ENCODE results near the gene ST3GAL5. TPM values are rescaled to one million over a fixed set of nuclear protein-coding genes. Genes with fewer than 3 reads are reported as not detected.
"Not testable (repeated sequence)": the region's sequence is repeated elsewhere in the genome, so short reads cannot be mapped to it uniquely, and the experiment has no call there.

ST3GAL5 gene
- total RNA-seq (2014; rRNA removed; shearing (Covaris generic)) = 2.1 and 3.4 TPM in 2 replicates

DNA sequence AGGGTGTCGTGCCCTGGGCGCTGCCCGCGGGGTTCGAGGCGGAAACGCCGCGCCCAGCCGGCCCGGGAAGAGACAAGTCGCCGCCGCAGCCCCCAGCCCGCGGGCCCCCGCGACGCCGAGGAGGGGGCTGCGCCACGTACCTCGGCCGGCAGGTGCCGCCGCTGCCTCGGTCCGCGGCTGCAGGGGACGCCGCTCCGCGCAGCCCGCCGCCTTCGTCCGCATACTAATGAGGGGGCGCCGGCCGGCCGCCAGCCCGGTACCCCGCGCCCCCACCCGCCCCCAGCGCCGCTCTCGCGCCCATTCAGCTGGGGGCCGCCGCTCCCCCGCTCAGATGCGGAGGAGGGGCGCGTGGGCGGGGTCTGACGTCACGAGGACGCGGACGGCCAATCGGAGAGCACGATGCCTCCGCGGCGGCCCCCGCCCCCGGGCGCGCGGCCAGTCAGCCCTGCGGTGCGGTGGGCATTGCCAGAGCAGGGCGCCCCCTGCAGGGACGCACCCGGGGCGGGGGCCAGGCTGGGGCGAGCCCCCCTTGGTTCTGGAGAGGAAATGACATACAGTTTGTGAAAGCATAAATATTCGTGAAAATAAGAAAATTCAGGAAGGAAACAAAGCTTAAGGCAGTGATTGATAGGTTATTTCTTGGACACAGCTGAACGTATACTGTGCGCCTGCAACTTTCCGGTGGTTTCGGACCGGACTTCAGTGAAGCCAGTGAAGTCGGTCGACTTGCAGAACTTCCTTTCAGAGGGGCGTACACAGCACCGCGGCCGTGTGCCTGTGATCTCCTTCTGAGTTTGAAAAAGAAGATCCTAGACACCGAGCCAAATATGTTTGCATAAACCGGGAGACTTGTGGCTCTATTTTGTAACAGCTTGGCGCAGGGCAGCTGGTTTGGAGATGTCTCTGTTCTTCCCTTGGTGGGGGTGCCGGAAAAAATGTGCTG is at the start of gene ST3GAL5:
Gene ST3GAL5, minus strand, starts transcription at position 307 of the 943 bp plus-strand sequence. Its CDS starts 85 bp downstream, at position 222.
- H3K36me3 ChIP-seq (replicated peaks; ENCODE audit: control insufficient read depth, insufficient read depth, low read length) = no peaks in the 10 kb centered on the region
- peak within 1 kb of the TSS; percentile 63 for H3K4me3 ChIP-seq (ENCODE audit: insufficient read depth, low read depth, low read length)
- peak; percentile 97 for DNase-seq
- peaks cover 12% of the 10 kb centered on the region for H3K27me3 ChIP-seq (ENCODE audit: control insufficient read depth, insufficient read depth, low read length)

DNA sequence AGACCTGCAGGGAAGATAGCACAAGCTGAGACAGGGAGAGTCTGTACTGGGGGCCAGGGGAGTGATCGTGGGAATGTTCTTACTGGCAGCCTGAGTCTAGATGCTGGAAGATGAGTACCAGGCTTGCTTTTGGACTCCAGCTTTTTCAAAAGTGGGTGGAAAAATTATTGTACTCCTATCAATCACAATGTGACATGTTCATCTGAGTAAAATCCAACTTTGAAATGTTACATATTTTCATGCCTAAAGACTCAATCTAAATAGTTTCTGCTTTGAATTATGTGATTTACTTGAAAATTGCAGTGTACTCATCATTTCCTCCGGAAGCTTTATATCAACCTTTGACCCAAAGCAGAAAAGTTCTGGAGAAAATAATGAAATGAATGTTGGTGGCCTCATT is 49.7 kb upstream of the ST3GAL5 start:
- no peaks in the 10 kb centered on the region for H3K36me3 ChIP-seq (replicated peaks; ENCODE audit: control insufficient read depth, insufficient read depth, low read length)
- DNase-seq = no peak
- H3K4me3 ChIP-seq (ENCODE audit: insufficient read depth, low read depth, low read length) = no peak overlapping the region
- H3K27me3 ChIP-seq (ENCODE audit: control insufficient read depth, insufficient read depth, low read length) = no peaks in the 10 kb centered on the region

DNA sequence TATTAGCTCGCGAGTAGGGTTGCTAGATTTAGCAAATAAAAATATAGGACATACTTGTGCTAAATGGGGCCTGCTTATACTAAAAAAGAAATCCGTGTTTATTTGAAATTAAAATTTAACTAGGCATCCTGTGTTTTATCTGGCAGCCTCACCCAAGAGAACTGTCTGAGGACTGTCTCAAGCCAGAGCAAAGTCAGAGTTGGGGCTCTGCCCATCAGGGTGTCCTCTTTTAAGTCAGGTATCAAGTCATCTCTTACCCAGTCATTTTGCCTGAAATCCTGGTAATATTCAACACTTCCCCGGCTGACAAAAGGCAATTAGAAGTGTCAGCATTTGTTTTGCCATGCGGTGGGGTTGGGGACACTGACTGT is 48.3 kb upstream of the ST3GAL5 start:
- H3K27me3 ChIP-seq (ENCODE audit: control insufficient read depth, insufficient read depth, low read length) = no peaks in the 10 kb centered on the region
- H3K36me3 ChIP-seq (replicated peaks; ENCODE audit: control insufficient read depth, insufficient read depth, low read length) = no peaks in the 10 kb centered on the region
- no peak for DNase-seq
- H3K4me3 ChIP-seq (ENCODE audit: insufficient read depth, low read depth, low read length) = no peak overlapping the region

DNA sequence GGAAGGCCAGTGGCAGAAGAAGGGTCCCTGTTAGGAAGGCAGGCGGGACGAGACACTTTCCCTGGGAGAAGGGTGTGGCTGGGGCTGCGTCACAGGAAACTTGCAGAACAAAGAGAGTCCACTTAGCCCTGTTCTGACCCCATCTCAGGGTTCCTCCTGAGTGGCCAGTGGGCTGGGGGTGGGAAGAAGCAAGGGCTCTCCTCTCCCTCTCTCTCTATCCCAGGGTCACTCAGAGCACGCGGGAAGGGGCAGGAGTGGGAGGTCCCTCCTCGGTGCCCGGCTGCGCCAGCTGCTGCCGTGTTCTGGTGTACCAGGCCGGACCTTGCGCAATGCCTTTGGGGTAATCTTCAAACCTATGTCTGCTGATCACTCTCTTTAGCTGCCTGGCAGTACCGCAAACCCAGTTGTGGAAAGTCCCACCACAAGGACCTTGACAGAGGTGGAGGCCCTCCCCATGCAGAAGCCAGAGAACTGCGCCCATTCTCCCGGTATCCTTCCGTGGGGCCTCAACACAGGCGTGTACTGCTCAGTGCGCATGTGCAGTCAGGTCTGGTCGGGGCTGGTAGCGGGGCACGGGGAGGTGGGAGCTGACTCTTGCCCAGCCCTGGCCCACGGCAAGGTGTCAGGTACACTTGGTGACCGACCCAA is 47.8 kb upstream of the ST3GAL5 start:
- no peak for DNase-seq
- H3K4me3 ChIP-seq (ENCODE audit: insufficient read depth, low read depth, low read length) = no peak overlapping the region
- H3K27me3 ChIP-seq (ENCODE audit: control insufficient read depth, insufficient read depth, low read length) = no peaks in the 10 kb centered on the region
- H3K36me3 ChIP-seq (replicated peaks; ENCODE audit: control insufficient read depth, insufficient read depth, low read length) = no peaks in the 10 kb centered on the region

DNA sequence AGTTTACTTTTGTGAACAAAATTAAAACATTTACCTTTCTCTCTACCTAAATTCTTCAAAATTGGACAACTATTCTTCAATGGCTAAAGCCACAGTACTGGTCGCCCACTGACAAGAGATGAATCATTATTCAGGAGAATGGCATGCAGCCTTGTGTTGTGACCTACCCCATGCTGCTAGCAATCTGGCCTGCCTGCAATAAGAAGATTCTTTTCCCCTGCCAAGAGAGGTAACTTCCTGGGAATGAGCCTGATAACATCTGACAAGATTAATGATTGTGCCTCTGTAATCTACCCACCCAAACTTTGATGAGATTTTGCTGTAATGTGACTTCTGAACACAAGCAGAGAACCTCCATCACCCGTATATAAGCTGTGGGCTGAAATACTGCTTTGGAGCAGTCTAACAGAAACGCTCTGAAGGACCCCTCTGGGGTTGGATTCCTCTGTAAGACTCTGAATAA is 47.0 kb upstream of the ST3GAL5 start:
- H3K27me3 ChIP-seq (ENCODE audit: control insufficient read depth, insufficient read depth, low read length) = no peaks in the 10 kb centered on the region
- no peaks in the 10 kb centered on the region for H3K36me3 ChIP-seq (replicated peaks; ENCODE audit: control insufficient read depth, insufficient read depth, low read length)
- H3K4me3 ChIP-seq (ENCODE audit: insufficient read depth, low read depth, low read length) = no peak overlapping the region
- peak; percentile 76 for DNase-seq

DNA sequence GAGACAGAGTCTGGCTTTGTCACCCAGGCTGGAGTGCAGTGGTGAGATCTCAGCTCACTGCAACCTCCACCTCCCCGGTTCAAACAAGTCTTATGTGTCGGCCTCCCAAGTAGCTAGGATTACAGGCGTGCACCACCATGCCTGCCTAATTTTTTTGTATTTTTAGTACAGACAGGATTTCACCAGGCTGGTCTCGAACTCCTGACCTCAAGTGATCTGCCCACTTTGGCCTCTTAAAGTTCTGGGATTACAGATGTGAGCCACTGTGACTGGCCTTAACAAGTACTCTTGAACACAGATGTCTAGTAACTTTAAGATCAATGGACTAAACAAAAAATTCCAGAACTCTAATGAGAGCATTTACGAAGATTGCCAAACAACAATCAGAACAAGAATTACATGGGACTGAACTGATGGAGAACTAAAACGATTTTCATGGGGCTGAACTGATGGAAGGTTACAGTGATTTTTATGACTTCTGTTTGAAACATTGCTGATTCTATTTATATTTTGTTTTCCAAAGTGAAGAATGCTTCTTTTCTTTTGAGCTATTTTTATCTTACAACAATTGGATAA is 46.5 kb upstream of the ST3GAL5 start:
- H3K27me3 ChIP-seq (ENCODE audit: control insufficient read depth, insufficient read depth, low read length) = no peaks in the 10 kb centered on the region
- no peaks in the 10 kb centered on the region for H3K36me3 ChIP-seq (replicated peaks; ENCODE audit: control insufficient read depth, insufficient read depth, low read length)
- no peak for DNase-seq
- H3K4me3 ChIP-seq (ENCODE audit: insufficient read depth, low read depth, low read length) = no peak overlapping the region

DNA sequence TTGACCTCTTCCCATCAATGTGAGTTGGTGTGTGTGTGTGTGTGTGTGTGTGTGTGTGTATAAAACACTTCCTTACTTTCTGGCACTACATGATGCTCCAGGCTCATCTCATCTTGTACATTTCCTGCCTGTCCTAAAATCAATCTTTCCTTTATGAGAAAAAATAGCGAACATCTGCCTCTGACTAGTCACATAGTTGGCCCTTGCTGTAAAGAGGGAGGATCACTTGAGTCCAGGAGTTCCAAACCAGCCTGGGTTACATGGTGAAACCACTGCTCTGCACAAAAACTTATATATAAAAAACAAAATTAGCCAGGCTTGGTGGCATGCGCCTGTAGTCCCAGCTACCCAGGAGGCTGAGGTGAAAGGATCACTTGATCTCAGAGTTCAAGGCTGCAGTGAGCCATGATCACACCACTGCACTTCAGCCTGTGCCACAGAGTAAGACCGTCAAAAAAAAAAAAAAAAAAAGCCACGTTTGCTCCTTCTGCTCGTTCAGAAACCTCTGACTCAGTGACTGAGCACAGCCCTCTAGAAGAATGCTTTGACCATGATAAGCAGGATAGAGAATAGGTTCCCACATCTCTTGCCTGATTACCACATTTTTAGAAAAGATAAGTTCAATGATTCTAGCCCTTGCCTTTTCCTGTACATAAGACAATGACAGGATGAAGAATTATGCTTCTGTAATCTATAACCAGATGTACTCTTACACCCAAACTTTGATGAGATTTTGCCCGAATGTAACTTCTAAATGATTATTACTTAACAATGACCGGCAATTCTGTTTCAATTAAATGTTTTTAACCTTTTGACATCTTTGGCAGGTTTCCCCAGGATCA is 45.2 kb upstream of the ST3GAL5 start:
- no peak overlapping the region for H3K4me3 ChIP-seq (ENCODE audit: insufficient read depth, low read depth, low read length)
- no peaks in the 10 kb centered on the region for H3K36me3 ChIP-seq (replicated peaks; ENCODE audit: control insufficient read depth, insufficient read depth, low read length)
- DNase-seq = no peak
- no peaks in the 10 kb centered on the region for H3K27me3 ChIP-seq (ENCODE audit: control insufficient read depth, insufficient read depth, low read length)

DNA sequence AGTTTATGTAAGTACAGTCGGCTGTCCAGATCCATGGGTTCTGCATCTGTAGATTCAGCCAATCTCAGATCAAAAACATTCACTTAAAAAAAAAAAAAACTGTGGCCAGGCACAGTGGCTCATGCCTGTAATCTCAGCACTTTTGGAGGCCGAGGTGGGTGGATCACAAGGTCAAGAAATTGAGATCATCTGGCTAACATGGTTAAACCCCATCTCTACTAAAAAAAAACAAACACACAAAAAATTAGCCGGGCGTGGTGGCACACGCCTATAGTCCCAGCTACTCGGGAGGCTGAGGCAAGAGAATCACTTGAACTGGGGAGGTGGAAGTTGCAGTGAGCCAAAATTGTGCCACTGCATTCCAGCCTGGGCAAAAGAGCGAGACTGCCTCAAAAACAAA is 42.4 kb upstream of the ST3GAL5 start:
- DNase-seq; H3K27me3 ChIP-seq (ENCODE audit: control insufficient read depth, insufficient read depth, low read length): not testable (repeated sequence)

DNA sequence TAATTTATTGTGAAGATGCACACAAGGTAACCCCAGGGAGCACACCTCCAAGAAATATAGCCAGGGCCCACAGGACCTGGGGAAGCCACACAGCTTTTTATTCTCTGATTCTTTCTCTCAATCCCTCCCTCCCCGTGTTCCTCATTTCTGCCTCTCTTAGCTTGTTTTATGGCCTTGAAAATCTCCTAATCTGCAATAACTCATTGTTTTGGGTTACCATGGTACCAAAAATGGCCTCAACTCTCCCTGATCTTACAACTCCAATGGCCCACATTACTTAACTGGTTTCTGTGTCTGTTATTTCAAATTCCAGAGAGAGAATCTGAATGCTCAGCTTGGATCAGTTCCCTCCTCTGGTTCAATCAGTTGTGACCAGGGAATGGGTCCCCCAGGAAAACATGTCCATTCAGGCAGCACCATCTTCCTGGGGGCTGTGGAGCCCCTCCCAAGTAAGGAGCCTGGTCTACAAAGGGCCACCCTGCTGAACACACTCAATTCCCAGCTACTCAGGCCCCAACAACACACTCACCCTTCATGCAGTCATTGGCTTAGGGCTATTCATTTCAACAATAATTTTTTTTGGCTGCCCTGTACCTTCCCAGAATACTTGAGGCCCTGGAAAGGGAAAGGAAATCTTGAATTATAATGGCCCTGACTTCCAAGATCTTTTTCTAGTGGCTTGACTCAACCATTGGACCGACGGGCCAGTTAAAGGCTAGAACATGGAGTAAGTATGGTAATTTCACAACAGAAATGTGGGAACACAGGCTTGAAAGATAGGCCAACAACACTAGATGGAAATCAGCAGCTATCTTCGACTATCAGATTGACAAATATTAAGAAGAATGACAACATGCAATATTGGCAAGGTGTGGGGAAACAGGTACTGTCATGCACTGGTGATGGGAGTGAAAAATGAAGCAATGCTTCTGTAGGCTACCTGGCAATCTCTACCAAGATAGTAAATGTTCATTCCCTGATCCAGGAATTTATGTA is 41.6 kb upstream of the ST3GAL5 start:
- no peaks in the 10 kb centered on the region for H3K27me3 ChIP-seq (ENCODE audit: control insufficient read depth, insufficient read depth, low read length)
- no peak overlapping the region for H3K4me3 ChIP-seq (ENCODE audit: insufficient read depth, low read depth, low read length)
- H3K36me3 ChIP-seq (replicated peaks; ENCODE audit: control insufficient read depth, insufficient read depth, low read length) = no peaks in the 10 kb centered on the region
- DNase-seq = no peak

More for the DNA sequence above, 42.4 kb upstream of the ST3GAL5 start:
- not testable (repeated sequence) for H3K36me3 ChIP-seq (replicated peaks; ENCODE audit: control insufficient read depth, insufficient read depth, low read length); H3K4me3 ChIP-seq (ENCODE audit: insufficient read depth, low read depth, low read length)

DNA sequence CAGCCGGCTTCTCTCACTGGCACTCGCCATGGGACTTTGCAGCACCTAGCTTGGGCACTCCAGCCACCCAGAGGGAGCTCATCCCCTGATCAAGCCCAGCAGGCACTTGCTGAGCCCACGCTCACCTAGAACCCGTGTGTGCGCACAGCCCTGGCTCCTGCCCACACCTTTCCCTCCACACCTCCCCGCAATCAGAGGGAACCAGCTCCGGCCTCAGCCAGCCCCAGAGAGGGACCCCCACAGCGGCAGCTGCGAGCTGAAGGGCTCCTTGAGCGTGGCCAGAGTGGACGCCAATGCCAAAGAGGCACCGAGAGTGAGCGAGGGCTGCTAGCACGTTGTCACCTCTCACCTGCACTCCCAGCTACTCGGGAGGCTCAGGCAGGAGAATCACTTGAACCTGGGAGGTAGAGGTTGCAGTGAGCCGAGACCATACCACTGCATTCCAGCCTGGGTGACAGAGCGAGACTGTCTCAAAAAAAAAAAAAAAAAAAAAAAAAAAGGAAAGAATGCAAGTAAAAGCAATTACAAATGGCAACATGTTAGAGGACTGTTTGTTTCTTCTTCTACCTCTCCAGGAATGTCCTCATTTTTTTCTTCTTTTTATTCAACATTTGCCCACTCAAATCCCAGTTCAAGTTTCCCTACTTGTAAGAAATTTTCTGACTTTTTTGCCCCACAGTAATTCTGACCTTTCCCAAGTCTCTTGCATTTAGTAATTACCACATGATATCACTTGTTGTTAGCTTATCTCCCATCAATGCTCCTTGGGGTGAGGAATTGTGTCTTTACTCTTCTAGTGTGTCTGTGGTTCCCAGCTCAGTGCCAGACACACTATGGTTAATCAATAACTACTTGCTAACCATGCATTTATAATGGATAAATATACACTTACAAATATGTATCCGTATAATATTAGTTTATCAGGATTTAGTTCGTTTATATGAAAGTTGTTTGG is 40.6 kb upstream of the ST3GAL5 start:
- no peaks in the 10 kb centered on the region for H3K27me3 ChIP-seq (ENCODE audit: control insufficient read depth, insufficient read depth, low read length)
- no peak for DNase-seq
- no peak overlapping the region for H3K4me3 ChIP-seq (ENCODE audit: insufficient read depth, low read depth, low read length)
- H3K36me3 ChIP-seq (replicated peaks; ENCODE audit: control insufficient read depth, insufficient read depth, low read length) = no peaks in the 10 kb centered on the region

DNA sequence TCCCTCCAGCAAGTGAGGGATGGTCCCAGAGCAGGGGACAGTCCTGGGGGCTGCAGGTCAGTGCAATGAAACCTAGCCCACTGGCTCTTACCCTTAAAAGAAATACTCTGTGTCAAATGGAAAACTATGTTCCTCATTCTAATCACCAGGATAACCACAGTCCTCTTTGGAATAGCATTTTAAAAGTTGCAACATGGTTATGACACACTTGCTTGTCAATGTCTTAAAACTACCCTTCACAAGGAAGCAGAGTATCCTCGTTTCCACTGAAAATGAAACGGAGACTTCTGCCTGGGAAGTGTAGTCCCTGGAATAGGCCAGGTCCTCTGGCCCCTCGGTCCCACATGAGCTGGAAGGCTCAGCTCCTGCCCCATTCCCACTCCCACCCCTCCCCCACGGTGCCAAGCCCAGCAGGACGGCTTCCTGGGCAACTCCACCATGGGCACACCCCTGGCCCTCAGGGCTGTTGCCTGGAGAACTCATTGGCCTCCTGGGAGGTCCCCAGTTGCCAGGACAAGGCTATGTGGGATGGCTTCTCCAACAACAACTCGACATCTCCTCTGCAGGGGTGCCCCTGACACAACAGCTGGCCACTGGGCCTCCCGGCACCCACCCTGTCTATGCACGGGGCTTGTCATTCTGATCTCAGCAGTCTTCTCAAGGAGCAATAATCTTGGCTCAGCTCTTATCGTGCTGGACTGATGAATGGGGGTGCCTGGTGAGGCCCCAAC is 38.3 kb upstream of the ST3GAL5 start:
- no peak for DNase-seq
- no peak overlapping the region for H3K4me3 ChIP-seq (ENCODE audit: insufficient read depth, low read depth, low read length)
- H3K36me3 ChIP-seq (replicated peaks; ENCODE audit: control insufficient read depth, insufficient read depth, low read length) = no peaks in the 10 kb centered on the region
- H3K27me3 ChIP-seq (ENCODE audit: control insufficient read depth, insufficient read depth, low read length) = no peaks in the 10 kb centered on the region

DNA sequence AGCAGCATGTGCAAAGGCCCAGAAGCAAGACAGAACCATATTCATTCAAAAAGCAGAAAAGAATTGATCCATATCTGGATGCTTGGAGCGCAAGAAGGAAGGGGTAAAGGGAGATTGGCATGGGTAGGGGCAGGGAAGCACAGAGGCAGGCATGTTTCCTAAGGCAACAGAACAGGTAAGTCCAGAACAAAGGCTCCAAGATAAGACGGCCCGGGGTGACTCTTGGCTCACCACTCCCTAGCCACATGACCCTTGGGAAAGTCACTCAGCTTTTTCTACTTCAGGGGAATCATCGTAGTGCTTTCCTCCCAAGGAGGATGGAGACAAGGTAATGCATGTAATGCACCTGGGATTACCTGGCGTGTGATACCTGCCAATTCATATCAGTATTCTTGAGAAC is 37.7 kb upstream of the ST3GAL5 start:
- H3K36me3 ChIP-seq (replicated peaks; ENCODE audit: control insufficient read depth, insufficient read depth, low read length) = no peaks in the 10 kb centered on the region
- H3K27me3 ChIP-seq (ENCODE audit: control insufficient read depth, insufficient read depth, low read length) = no peaks in the 10 kb centered on the region
- no peak for DNase-seq
- no peak overlapping the region for H3K4me3 ChIP-seq (ENCODE audit: insufficient read depth, low read depth, low read length)

Measured in H7 (cell line).